Mucosa of rectum (tissue), 2 donors: ENCODE results near the gene RAB1A.

Source experiments
- H3K27ac ChIP-seq, 2 donors: one replicate each; pipeline ENCODE4 v1.7.0; 2013; ENCODE audit warnings: inconsistent platforms in 2 of 2, low read depth in 2 of 2, low read length in 2 of 2
- H3K27me3 ChIP-seq, 2 donors: one replicate each; pipeline ENCODE4 v1.7.0; 2013; ENCODE audit warnings: low read length in 2 of 2; ENCODE audit not compliant: control insufficient read depth in 2 of 2, insufficient read depth in 2 of 2
- H3K36me3 ChIP-seq, 2 donors: one replicate each; pipeline ENCODE4 v1.7.0; 2013; ENCODE audit warnings: low read length in 2 of 2; ENCODE audit not compliant: control insufficient read depth in 2 of 2, insufficient read depth in 2 of 2
- H3K4me1 ChIP-seq, 2 donors: one replicate each; pipeline ENCODE4 v1.7.0; 2013; ENCODE audit warnings: low read length in 2 of 2, mild to moderate bottlenecking in 1 of 2; ENCODE audit not compliant: control insufficient read depth in 2 of 2, insufficient read depth in 2 of 2
- H3K4me3 ChIP-seq, 2 donors: one replicate each; pipeline ENCODE4 v1.7.0; 2013; ENCODE audit warnings: low read length in 2 of 2
- H3K9ac ChIP-seq, 2 donors: one replicate each; pipeline ENCODE4 v1.7.0; 2013; ENCODE audit warnings: low read length in 2 of 2, low read depth in 1 of 2, mild to moderate bottlenecking in 1 of 2
- H3K9me3 ChIP-seq, 2 donors: one replicate each; pipeline ENCODE4 v1.7.0; 2013; ENCODE audit warnings: low read length in 2 of 2; ENCODE audit not compliant: control insufficient read depth in 2 of 2
- donor health status: healthy.
- donor health status: Normal muscosa, but diverticular disease.

RAB1A gene

DNA sequence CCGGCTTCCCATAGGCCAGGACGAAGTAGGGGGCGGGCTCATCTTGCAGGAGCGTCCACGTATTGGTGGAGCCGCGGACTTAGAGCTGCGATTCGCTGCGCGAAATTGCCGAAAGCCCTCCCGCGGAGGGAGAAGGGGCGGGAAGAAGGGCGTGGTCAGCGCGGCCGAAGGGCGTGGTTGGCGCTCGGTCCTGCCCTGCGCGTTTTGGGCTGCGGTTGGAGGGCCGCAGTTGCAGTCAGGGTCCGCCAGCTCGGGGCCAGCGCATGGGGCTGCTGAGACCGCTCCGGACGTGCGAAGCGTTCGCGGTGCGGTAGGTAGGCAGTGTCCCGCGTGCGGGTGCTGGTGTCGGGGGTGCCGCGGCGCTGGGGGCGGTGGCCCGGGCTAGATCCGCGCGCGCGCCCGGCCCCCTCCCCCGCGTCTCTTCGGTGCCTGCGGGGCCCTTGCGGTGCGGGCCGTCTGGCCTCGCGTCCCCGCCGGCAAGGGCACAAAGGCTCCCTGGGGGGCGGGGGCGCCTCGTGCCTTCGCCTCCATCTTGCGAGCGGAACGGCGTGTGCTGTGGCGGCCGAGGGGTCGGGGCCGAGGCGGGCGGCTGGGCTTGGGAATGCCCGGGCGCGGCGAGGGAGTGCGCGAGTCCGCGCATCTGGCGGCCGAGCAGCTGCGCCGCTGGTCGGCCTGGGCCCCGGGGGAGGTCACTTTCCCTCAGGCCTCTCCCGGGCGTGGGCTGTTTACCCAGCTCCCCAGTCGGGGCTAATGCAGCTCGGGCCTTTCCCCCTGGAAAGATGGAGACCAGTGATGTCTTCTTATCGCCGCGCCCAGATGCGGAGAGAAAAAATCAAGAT is 73.5 kb downstream of the RAB1A start, which contains the start of gene CEP68:
Gene CEP68, plus strand, starts transcription at position 202 of the 839 bp plus-strand sequence. CDS start 13,029 bp downstream, outside the sequence.
- Histone ChIP-seq H3K9ac (peak within 1 kb of the TSS; percentile 48 to 73), H3K4me3 (peak within 1 kb of the TSS; percentile 82), H3K9me3 (no peaks in the 10 kb centered on the region), H3K27me3 (no peaks in the 10 kb centered on the region), H3K27ac (peak within 1 kb of the TSS; percentile 79), H3K4me1 (peaks cover 21 to 27% of the 10 kb centered on the region in 2 donors), H3K36me3 (no peaks in the 10 kb centered on the region)

DNA sequence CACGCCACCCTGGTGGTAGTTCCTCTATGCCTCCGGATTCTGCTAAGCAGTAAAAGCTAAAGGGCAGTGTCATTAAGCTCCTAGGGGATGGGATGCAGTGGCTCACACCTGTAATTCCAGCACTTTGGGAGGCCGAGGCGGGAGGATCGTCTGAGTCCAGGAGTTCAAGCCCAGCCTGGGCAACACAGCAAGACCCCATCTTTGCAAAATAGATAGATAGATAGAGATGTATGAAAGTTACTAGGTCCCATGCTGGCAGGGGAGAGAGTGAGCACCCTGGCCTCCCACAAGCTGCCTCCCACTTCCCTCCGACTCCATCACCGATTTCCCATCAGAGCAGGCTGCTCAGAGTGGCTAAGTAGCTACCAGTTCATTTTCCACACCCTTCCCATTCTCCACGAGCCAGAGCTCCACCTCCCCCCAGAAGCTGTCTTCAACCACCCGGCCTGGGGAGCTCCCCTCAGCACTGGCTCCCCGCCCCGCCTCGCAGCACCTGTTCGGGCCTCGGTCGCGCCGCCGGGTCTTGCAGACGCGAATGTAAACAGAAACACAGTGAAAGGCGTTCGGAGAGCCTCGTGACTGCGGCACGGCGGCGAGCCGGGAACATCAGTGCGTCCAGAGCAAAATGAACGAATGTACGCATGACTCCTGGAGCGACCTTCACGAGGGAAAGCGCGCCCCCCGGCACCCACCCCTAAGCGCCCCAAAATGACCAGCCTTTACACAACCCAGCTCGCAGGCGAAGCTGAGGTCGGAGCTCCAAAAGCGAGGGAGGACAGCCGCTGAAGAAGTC is 74.3 kb downstream of the RAB1A start:
- Histone ChIP-seq H3K36me3 (no peaks in the 10 kb centered on the region), H3K9me3 (no peaks in the 10 kb centered on the region), H3K9ac (peak overlapping the region; percentile 42 to 73), H3K27me3 (no peaks in the 10 kb centered on the region), H3K4me1 (peaks cover 21 to 27% of the 10 kb centered on the region in 2 donors), H3K27ac (peak overlapping the region; percentile 74 to 79), H3K4me3 (peak overlapping the region; percentile 82)

DNA sequence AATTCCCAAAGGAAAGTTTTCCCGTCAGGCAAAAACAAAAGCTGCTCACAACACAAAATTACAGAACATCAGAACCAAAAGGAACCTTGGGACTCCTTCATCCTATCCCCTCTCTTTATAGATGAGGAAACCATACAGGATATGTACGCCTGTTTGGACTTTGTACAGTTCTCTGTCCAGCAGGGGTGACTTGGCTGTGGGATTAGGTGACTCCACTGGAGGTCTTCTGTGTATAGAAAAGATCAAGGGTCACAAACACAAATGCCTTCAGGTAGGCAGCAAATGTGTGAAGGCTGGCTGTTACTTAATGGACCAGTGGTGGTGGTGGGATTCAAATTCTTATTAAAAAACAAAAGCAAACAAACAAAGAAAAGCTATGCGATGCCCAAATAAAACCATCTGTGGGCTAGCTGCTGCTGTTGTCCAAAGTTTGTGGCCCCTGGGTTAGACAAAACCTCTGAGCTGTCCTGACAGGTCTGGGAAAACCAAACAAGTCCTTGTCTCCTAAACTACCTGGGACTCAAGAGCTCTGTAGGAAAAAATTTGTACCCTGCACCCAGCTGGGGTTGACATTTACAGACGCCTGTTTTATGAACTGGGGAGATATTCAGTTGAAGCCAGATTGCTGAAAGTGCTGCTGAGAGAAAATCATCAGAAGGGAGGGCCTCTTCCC is 75.0 kb downstream of the RAB1A start:
- H3K27me3 ChIP-seq = no peaks in the 10 kb centered on the region
- H3K27ac ChIP-seq = no peak overlapping the region
- H3K36me3 ChIP-seq = no peaks in the 10 kb centered on the region
- H3K4me3 ChIP-seq = peak overlapping the region in 1 of 2 donors; percentile 82
- H3K9me3 ChIP-seq = no peaks in the 10 kb centered on the region
- H3K9ac ChIP-seq = peak overlapping the region; percentile 42 to 73
- H3K4me1 ChIP-seq = peaks cover 21 to 27% of the 10 kb centered on the region in 2 donors

DNA sequence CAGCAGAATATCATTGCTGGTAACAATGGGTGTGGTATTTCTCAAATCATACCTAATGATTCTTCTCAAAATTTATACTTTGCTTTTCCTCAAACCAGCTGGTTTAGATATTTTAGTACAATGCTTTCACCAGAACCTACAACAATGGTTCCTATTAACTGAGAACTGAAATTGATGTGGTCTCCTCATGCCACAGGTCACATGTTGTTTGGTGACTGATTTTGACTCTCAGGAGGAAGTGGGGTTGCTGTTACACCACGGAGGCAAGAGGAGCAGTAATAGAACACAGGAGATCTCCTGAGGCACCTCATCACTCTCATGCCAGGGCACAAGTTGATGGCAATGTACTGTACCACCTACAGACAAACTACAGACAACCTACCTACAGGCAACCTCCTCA is 76.7 kb downstream of the RAB1A start:
- Histone ChIP-seq H3K4me3 (no peak overlapping the region), H3K4me1 (peaks cover 21 to 25% of the 10 kb centered on the region in 2 donors), H3K27me3 (no peaks in the 10 kb centered on the region), H3K36me3 (no peaks in the 10 kb centered on the region), H3K27ac (peak overlapping the region in 1 of 2 donors; percentile 54), H3K9ac (no peak overlapping the region), H3K9me3 (no peaks in the 10 kb centered on the region)

DNA sequence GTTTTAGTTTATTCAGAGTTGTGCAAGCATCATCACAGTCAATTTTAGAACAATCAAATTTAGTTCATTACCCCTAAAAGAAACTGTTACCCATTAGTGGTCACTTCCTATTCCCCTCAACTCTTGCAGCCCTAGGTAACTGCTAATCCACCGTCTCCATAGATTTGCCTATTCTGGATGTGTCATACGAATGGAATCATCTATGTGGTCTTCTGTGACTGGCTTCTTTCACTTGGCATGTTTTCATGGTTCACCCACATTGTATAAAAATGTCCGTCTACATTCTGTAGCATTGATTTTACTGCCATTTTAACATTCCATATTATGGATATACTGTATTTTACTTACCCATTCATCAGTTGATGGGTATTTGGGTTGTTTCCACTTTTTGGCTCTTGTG is 79.0 kb downstream of the RAB1A start:
- Histone ChIP-seq H3K4me1 (peaks cover 16% of the 10 kb centered on the region in 2 donors), H3K27me3 (no peaks in the 10 kb centered on the region), H3K36me3 (no peaks in the 10 kb centered on the region), H3K9me3 (no peaks in the 10 kb centered on the region), H3K9ac (no peak overlapping the region), H3K4me3 (no peak overlapping the region), H3K27ac (no peak overlapping the region)

DNA sequence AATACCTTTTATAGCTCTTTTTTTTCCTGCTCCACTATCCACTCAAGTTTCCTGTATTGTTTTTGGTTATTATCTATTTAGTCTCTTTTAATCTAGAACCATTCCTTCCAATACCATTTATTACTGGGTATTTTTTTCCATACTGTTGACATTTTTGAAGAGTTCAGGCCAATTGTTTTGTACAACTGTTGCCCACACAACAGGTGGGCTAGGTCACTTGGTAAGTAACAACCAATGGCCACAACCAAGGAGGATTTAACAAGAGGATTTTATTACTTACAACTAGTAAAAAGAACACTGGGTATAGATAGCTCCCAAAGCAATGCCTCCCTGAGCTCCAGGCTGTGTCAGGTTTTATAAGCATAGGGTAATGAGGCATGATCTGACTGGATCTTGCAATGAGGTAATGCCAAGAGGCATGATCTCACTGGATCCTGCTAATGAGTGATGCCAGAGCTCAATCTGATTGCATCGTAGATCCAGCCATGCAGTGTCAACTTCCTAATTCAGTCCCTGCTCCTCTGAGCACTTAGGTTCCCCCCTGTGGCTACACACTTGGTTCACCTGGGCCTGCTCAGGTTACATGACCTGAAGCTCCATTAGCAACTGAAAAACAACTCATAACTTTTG is 80.8 kb downstream of the RAB1A start:
- peaks cover 0 to under 1% of the 10 kb centered on the region in 2 donors for H3K9me3 ChIP-seq
- no peak overlapping the region for H3K27ac ChIP-seq
- H3K4me3 ChIP-seq = no peak overlapping the region
- no peak overlapping the region for H3K9ac ChIP-seq
- no peaks in the 10 kb centered on the region for H3K27me3 ChIP-seq
- H3K4me1 ChIP-seq = peaks cover under 1 to 8% of the 10 kb centered on the region in 2 donors
- peaks cover 0 to 3% of the 10 kb centered on the region in 2 donors for H3K36me3 ChIP-seq

DNA sequence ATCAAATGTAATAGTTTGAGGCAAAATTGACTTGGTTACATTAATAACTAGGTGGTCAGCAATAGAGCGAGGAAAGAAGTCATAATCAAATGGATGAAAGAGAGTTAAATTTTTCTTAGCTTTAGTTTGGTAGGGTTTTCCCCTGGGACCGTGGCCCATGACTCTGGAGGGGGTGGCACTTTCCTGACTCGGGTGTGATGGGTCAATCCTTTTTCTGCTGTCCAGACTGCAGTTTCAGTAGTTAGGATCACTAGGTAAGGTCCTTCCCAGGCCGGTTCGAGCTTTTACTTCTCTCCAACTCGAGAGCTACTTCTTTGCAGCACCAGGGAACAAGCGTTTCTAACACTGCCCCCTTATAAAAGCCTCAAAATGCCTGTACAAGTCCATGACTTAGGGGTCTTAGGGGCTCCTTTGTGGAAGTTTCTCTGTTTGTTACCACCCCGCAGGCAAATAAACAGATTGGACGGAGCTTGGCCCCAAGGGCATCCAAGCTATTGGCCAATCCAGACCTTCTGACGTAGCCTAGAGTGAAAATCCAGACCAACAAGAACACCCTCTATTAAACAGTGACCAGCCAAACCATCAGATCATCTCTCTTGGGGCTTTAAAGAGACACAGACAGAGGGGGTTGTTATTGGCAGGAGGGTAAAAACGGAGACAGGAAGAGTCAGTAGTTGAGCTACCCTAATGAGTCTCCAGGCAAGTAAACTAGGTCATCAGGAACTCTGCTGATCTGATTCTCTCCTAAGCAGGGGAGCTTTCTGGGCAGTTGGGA is 83.1 kb downstream of the RAB1A start:
- no peak overlapping the region for H3K27ac ChIP-seq
- no peak overlapping the region for H3K4me3 ChIP-seq
- peaks cover 0 to 2% of the 10 kb centered on the region in 2 donors for H3K9me3 ChIP-seq
- H3K9ac ChIP-seq = no peak overlapping the region
- H3K36me3 ChIP-seq = peaks cover 0 to 5% of the 10 kb centered on the region in 2 donors
- H3K4me1 ChIP-seq = no peaks in the 10 kb centered on the region
- no peaks in the 10 kb centered on the region for H3K27me3 ChIP-seq

DNA sequence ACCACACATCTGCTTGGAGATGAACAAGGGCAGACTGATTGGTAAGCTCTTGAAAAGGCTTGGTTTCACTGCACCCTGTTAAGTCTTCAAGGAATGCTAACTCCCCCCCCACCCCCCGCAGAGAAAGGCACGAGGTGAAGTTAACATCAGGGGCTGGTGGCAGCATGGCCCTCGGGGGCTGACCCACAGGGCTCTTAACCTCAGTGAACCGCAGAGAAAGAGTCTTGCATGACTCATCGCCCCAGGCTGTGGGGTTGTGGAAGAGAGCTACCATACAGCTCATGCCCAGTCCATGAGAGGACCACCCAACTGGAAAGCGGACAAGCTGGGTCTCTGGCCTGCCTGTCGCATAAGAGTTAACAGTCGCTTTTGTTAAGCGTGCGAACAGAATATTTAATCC is 84.3 kb downstream of the RAB1A start:
- Histone ChIP-seq H3K27me3 (no peaks in the 10 kb centered on the region), H3K4me3 (no peak overlapping the region), H3K4me1 (no peaks in the 10 kb centered on the region), H3K9ac (no peak overlapping the region), H3K27ac (no peak overlapping the region), H3K9me3 (peaks cover 0 to 2% of the 10 kb centered on the region in 2 donors), H3K36me3 (peaks cover 0 to 5% of the 10 kb centered on the region in 2 donors)

DNA sequence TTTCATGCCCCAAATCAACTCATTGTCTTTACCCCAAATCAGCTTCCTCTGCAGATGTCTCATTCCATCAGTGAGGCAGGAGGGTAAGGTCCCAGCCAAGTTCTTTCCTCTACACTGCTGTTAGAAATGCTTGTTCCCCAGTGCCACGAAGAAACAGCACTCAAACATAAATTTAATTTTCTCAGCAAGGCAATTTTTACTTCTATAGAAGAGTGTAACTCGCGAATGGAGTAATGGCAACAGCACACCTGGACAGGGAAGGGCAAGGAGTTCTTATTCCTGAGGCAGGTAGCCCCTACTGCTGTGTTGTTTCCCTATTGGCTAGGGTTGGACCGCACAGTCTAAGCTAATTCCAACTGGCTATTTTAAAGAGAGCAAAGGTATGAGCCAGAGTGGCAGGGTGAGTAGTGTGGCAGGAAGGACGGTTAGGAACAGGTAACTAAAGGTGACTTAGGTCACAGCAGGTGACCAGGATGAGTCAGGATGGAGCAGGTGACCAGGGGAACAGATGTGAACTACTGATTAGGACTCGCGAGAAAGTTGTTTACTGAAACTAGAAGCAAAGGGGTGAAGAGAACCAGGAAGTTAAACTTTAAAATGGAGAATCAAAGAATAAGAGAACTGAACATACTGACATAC is 85.7 kb downstream of the RAB1A start:
- peaks cover 0 to 4% of the 10 kb centered on the region in 2 donors for H3K4me1 ChIP-seq
- H3K9ac ChIP-seq = no peak overlapping the region
- H3K27me3 ChIP-seq = no peaks in the 10 kb centered on the region
- H3K9me3 ChIP-seq = peaks cover 0 to 2% of the 10 kb centered on the region in 2 donors
- H3K36me3 ChIP-seq = peaks cover 0 to 5% of the 10 kb centered on the region in 2 donors
- H3K4me3 ChIP-seq = no peak overlapping the region
- H3K27ac ChIP-seq = no peak overlapping the region
